Right lobe of liver (tissue), 4 donors: ENCODE results near the gene SIK3.

ENCODE experiments used
- CTCF ChIP-seq, 4 donors: fragments of 200-600 bp in 3 of 4; fragments of 450-650 bp in 1 of 4; IDR thresholded peaks; one replicate each; pipeline versions ENCODE4 v1.5.1 to v1.8.0; 2016 to 2022; ENCODE audit warnings: antibody characterized with exemption in 4 of 4, mild to moderate bottlenecking in 2 of 4
- POLR2A ChIP-seq: fragments of 450-650 bp; IDR thresholded peaks from one replicate; pipeline ENCODE4 v1.6.1; 2017; ENCODE audit warnings: antibody characterized with exemption, mild to moderate bottlenecking
- donor health status: DM: no; HTN: no; CAD: no.
- donor health status: DM: no; HTN: no; CAD: no.
- donor health status: DM: no; HTN: yes; CAD: no.

GRCh38 chr11:117076941-117077691, 21.1 kb downstream of the SIK3 start:
- TF ChIP-seq POLR2A, result no peak
- no peak for TF ChIP-seq CTCF (IDR thresholded peaks at IDR 0.05)
